Esophagus squamous epithelium (tissue), 5 donors: Measurements from ENCODE around the gene FPR1. TPM values are rescaled to one million over a fixed set of nuclear protein-coding genes. Genes with fewer than 3 reads are reported as not detected.
A peak's percentile ranks its signal among the peaks of the same experiment; 100 is the strongest.

Experiments
- DNase-seq: peaks from one replicate; lab custom pipeline; 2025; lab: John Stamatoyannopoulos, UW
- H3K27ac ChIP-seq, 4 donors: fragments of 200-600 bp; sonication (generic); one replicate each; pipeline ENCODE4 v1.5.1; 2016 to 2019; ENCODE audit warnings: mild to moderate bottlenecking in 1 of 4
- H3K27me3 ChIP-seq, 4 donors: fragments of 200-600 bp; sonication (generic); 1 replicate in 3 of 4; 2 replicates in 1 of 4; pipeline versions ENCODE4 v1.5.1 to v1.6.0; 2017 to 2021; ENCODE audit warnings: antibody characterized with exemption in 1 of 4
- H3K36me3 ChIP-seq, 3 donors: fragments of 200-600 bp; sonication (generic); one replicate each; pipeline ENCODE4 v1.5.1; 2016 to 2019
- H3K4me1 ChIP-seq, 3 donors: fragments of 200-600 bp; sonication (generic); one replicate each; pipeline ENCODE4 v1.5.1; 2017 to 2019
- H3K4me3 ChIP-seq, 4 donors: fragments of 200-600 bp; sonication (generic); 1 replicate in 3 of 4; 2 replicates in 1 of 4; pipeline ENCODE4 v1.5.1; 2016 to 2019; ENCODE audit warnings: mild to moderate bottlenecking in 2 of 4, moderate library complexity in 1 of 4
- H3K9me3 ChIP-seq, 3 donors: fragments of 200-600 bp; sonication (generic); one replicate each; pipeline ENCODE4 v1.5.1; 2016 to 2019
- POLR2A ChIP-seq, 4 donors: fragments of 450-650 bp; IDR thresholded peaks; one replicate each; pipeline ENCODE4 v1.6.1; 2017; ENCODE audit warnings: antibody characterized with exemption in 4 of 4, mild to moderate bottlenecking in 4 of 4, moderate library complexity in 3 of 4
- WGBS, 2 donors: methylation state at CpG; one replicate each; pipeline ENCODE4 v1.1.5; 2018; 5-methylcytosine and 5-hydroxymethylcytosine counted together
- intact Hi-C: fragments of 100-400 bp; cut with DNase I; formaldehyde crosslinking; loops from one replicate; pipeline ENCODE4 v1.15.0; 2022
- total RNA-seq, 4 donors: library from RNA; depleted of rRNA; stranded (reverse); fragments of >200 nt; gene quantifications; one replicate each; pipeline ENCODE4 v1.1.0, GENCODE V29; 2016
- TF ChIP-seq, protein P1 (sequence below), 6 experiments: fragments of 450-650 bp in 4 of 6; fragments of 200-600 bp in 2 of 6; sonication (generic) in 2 of 6; IDR thresholded peaks; one replicate each; pipeline ENCODE4 v1.5.1; 2016 to 2019; ENCODE audit warnings: antibody characterized with exemption in 6 of 6, mild to moderate bottlenecking in 4 of 6, moderate library complexity in 4 of 6
- donor health status: DM: yes; HTN: yes; CAD: no.

Gene FPR1
- total RNA-seq, 4 donors from 2014 or later: 1.7 to 6.2 (median 4.4) TPM; not detected in 1

DNA sequence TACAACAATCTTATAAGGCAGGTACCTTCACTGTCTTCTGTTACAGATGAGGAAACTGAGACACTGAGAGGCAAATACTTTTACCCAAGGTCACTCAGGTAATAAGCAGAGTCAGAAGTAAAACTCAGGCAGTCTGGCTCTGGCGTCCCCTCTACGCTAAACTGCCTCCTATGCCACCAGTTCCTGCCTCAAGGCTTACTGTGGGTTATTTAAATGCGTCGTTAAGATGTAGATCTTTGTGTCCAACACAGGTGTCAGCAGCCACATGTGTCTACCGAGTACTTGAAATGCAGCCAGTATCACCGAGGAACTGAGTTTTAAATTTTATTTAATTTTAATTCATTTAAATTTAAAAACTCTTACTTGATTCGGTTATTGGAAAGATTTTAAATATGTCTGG lies 29.8 kb downstream of the FPR1 start:
- H3K9me3 ChIP-seq: no peaks in the 10 kb centered on the region
- 58 to 74% methylated on average over 6 to 7 of the region's 7 CpGs for WGBS, 2 donors
- H3K27ac ChIP-seq: no peak overlapping the region
- intact Hi-C loops: no loop called here
- no peak for DNase-seq
- peaks cover 3 to 100% (median 8%) of the 10 kb centered on the region in 4 donors for H3K27me3 ChIP-seq
- TF ChIP-seq, protein P1, sequence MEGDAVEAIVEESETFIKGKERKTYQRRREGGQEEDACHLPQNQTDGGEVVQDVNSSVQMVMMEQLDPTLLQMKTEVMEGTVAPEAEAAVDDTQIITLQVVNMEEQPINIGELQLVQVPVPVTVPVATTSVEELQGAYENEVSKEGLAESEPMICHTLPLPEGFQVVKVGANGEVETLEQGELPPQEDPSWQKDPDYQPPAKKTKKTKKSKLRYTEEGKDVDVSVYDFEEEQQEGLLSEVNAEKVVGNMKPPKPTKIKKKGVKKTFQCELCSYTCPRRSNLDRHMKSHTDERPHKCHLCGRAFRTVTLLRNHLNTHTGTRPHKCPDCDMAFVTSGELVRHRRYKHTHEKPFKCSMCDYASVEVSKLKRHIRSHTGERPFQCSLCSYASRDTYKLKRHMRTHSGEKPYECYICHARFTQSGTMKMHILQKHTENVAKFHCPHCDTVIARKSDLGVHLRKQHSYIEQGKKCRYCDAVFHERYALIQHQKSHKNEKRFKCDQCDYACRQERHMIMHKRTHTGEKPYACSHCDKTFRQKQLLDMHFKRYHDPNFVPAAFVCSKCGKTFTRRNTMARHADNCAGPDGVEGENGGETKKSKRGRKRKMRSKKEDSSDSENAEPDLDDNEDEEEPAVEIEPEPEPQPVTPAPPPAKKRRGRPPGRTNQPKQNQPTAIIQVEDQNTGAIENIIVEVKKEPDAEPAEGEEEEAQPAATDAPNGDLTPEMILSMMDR (IDR thresholded peaks at IDR 0.05): no peak
- no peak for TF ChIP-seq POLR2A (IDR thresholded peaks at IDR 0.05)
- no peak overlapping the region for H3K4me3 ChIP-seq
- no peaks in the 10 kb centered on the region for H3K36me3 ChIP-seq
- peaks cover 6 to 38% (median 8%) of the 10 kb centered on the region in 3 donors for H3K4me1 ChIP-seq

DNA sequence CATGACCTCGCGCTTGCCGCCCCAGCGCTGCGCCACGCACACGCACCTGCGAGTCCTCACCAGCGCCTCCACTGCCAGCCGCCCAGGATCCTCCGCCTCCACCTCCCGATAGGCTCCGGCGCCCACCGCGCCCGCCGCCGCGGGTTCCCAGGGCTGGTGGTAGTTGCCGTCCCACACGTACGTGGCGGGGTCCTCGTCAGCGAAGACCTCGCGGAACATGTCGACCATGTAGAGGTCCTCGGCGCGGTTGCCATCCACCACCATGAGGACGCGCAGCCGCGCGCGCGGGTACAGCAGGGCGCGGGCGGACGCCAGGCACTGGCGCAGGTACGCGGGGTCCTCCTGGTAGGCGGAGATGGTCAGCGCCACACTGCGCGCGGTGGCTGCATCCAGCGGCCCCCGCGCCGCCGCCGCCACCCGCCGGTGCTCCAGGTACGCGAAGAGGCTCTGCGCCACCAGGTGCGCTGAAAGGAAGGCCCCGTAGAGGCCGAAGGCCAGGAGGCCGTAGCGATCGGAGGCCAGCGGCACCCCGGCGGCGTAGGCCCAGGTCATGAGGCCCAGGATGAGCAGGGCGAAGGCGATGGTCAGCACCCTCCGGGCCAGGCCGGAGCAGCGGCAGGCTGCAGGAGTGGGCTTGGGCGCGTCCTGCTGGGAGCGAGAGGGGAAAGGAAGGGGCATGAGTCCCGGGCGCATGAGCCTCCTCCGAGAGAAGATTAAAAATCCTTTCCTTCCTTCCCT lies 32.3 kb downstream of the FPR1 start:
- no peak overlapping the region for H3K27ac ChIP-seq
- DNase-seq: no peak
- peak overlapping the region in 2 of 4 donors; percentile 25 to 49 for H3K4me3 ChIP-seq
- H3K36me3 ChIP-seq: no peaks in the 10 kb centered on the region
- H3K4me1 ChIP-seq: peaks cover 0 to 16% (median 6%) of the 10 kb centered on the region in 3 donors
- H3K27me3 ChIP-seq: peaks cover 3 to 88% (median 8%) of the 10 kb centered on the region in 4 donors
- 17 to 21% methylated on average over 11 to 27 of the region's 83 CpGs for WGBS, 2 donors
- intact Hi-C loops: loop anchor here (10.0 kb wide), 1 partner anchor 55 kb away; no protein-coding TSS in a partner anchor
- H3K9me3 ChIP-seq: no peaks in the 10 kb centered on the region
- TF ChIP-seq POLR2A (IDR thresholded peaks at IDR 0.05): no peak
- TF ChIP-seq, protein P1 (IDR thresholded peaks at IDR 0.05): no peak

DNA sequence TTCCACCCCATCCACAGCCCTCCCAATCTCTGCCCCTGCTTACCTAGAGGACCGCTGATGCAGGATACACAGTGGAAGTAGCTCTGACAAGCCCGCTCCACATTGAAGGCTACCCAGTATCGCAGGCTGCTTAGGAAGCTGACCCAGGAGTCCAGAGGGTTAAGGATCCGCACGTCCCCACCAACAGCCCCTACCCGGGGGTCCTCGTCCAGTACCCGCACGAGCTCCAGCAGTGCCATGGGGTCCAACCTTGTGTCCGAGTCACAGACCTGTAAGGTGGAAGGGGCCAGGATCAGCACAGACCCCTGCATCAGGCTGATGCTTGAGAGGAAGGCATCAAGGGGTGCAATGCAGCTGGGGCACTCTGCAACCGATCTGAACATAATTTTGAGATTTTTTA lies 34.8 kb downstream of the FPR1 start:
- intact Hi-C loops: loop anchor here (10.0 kb wide), 1 partner anchor 58 kb away; no protein-coding TSS in a partner anchor
- no peak overlapping the region for H3K4me3 ChIP-seq
- H3K4me1 ChIP-seq: peaks cover 0 to 9% (median 6%) of the 10 kb centered on the region in 3 donors
- TF ChIP-seq, protein P1 (IDR thresholded peaks at IDR 0.05): no peak
- no peak for TF ChIP-seq POLR2A (IDR thresholded peaks at IDR 0.05)
- 63 to 86% methylated on average over 4 to 8 of the region's 11 CpGs for WGBS, 2 donors
- H3K36me3 ChIP-seq: no peaks in the 10 kb centered on the region
- H3K27ac ChIP-seq: no peak overlapping the region
- no peak for DNase-seq
- H3K9me3 ChIP-seq: no peaks in the 10 kb centered on the region
- H3K27me3 ChIP-seq: peaks cover 3 to 74% (median 8%) of the 10 kb centered on the region in 4 donors

DNA sequence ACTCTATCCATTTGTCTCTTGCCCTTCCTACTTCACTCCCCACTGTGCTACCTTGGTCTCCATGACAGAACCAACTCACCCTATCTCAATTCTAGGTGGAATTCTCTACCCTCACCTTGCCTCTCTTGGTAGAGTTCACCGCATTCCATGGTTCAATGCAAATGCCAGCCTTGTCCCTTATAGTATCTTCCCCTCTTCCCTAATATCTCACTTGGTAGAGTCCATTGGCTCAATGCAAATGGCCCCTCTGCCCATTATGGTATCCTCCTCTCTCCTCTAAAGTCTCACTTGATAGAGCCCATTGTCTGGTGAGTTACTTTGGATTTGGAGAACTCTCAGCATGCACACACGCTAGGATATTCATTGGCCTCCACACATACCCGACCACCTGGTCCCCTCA lies 35.8 kb downstream of the FPR1 start:
- DNase-seq: no peak
- Histone ChIP-seq H3K27me3 (peaks cover 3 to 63% (median 8%) of the 10 kb centered on the region in 4 donors), H3K9me3 (no peaks in the 10 kb centered on the region), H3K4me3 (no peak overlapping the region), H3K36me3 (no peaks in the 10 kb centered on the region), H3K27ac (no peak overlapping the region), H3K4me1 (peaks cover 0 to 9% (median 6%) of the 10 kb centered on the region in 3 donors)
- TF ChIP-seq POLR2A (IDR thresholded peaks at IDR 0.05): no peak
- TF ChIP-seq, protein P1 (IDR thresholded peaks at IDR 0.05): no peak
- WGBS, 2 donors: 91 to 92% methylated on average over 2 to 3 of the region's 3 CpGs
- intact Hi-C loops: loop anchor here (10.0 kb wide), 1 partner anchor 59 kb away; no protein-coding TSS in a partner anchor

DNA sequence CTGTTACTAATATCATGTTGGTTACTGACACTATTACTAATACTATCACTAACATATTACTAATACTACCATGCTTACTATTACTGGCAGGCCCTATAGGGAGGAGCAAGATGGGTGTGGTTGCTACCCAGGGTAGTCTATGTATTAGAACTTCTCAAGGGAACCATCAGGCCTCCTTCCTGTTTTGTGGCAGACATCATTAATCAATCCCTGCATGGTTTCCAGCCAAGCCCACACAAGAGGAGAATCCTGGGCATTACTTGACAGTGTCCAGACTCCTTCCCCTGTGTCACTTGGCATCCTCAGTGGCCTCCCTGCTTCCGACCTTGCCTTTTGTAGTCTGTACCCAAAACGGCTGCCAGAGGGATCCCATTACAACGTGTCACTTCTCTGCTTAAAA lies 36.8 kb downstream of the FPR1 start:
- H3K9me3 ChIP-seq: no peaks in the 10 kb centered on the region
- H3K36me3 ChIP-seq: no peaks in the 10 kb centered on the region
- peaks cover 0 to 9% (median 6%) of the 10 kb centered on the region in 3 donors for H3K4me1 ChIP-seq
- DNase-seq: no peak
- H3K4me3 ChIP-seq: no peak overlapping the region
- intact Hi-C loops: loop anchor here (10.0 kb wide), 1 partner anchor 60 kb away; no protein-coding TSS in a partner anchor
- WGBS, 2 donors: 39 to 73% methylated on average over 3 of the region's 3 CpGs
- TF ChIP-seq, protein P1 (IDR thresholded peaks at IDR 0.05): no peak
- TF ChIP-seq POLR2A (IDR thresholded peaks at IDR 0.05): no peak
- peaks cover 3 to 53% (median 4%) of the 10 kb centered on the region in 4 donors for H3K27me3 ChIP-seq
- no peak overlapping the region for H3K27ac ChIP-seq
